Lower leg skin (tissue), 4 donors: ENCODE measurements around the gene TAOK3. TPM values are rescaled to one million over a fixed set of nuclear protein-coding genes. Genes with fewer than 3 reads are reported as not detected.

Experiments used
- DNase-seq, 2 donors: peaks; one replicate each; pipeline ENCODE4 v3.0.0-alpha.2; 2019; ENCODE audit warnings: low spot score in 2 of 2
- H3K4me3 ChIP-seq: fragments of 200-600 bp; sonication (generic); 2 replicates; pipeline ENCODE4 v1.5.1; 2017; ENCODE audit warnings: mild to moderate bottlenecking, low read depth; ENCODE audit not compliant: poor library complexity, severe bottlenecking
- POLR2A ChIP-seq, 2 donors: fragments of 450-650 bp; IDR thresholded peaks; one replicate each; pipeline ENCODE4 v1.6.1; 2016 to 2017; ENCODE audit warnings: antibody characterized with exemption in 2 of 2, mild to moderate bottlenecking in 1 of 2, moderate library complexity in 1 of 2
- WGBS, 2 donors: methylation state at CpG; one replicate each; pipeline ENCODE4 v1.1.5; 2018; 5-methylcytosine and 5-hydroxymethylcytosine counted together
- intact Hi-C: fragments of 100-400 bp; cut with DNase I; formaldehyde crosslinking; loops from one replicate; pipeline ENCODE4 v1.15.0; 2023; ENCODE audit warnings: low total_unique reads
- total RNA-seq, 4 donors: library from RNA; depleted of rRNA; stranded (reverse); fragments of >200 nt; gene quantifications; one replicate each; pipeline ENCODE4 v1.1.0, GENCODE V29; 2016
- TF ChIP-seq, protein P1 (sequence below), 3 donors: fragments of 450-650 bp; IDR thresholded peaks; one replicate each; pipeline ENCODE4 v1.5.1; 2016; ENCODE audit warnings: antibody characterized with exemption in 3 of 3, mild to moderate bottlenecking in 3 of 3, moderate library complexity in 2 of 3

The TAOK3 gene
- total RNA-seq, 4 donors from 2014 or later = 15.7 to 46.6 (median 24.7) TPM

DNA sequence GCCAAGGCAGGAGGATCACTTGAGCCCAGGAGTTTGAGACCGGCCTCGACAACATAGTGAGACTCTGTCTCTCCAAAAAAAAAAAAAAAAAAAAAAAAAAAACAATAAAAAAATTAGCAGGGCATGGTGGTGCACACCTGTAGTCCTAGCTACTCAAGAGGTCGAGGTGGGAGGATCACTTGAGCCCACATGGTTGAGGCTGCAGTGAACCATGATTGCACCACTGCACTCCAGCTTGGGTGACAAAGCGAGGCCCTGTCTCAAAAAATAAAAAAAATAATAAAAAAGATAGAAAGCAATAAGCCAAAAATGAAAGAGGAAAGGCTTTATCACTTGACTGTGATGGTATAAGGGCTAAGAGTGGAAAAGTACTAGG is 247.0 kb downstream of the TAOK3 start:
- no peak overlapping the region for H3K4me3 ChIP-seq
- 90 to 98% methylated on average over 4 of the region's 4 CpGs for WGBS, 2 donors
- TF ChIP-seq, protein P1, sequence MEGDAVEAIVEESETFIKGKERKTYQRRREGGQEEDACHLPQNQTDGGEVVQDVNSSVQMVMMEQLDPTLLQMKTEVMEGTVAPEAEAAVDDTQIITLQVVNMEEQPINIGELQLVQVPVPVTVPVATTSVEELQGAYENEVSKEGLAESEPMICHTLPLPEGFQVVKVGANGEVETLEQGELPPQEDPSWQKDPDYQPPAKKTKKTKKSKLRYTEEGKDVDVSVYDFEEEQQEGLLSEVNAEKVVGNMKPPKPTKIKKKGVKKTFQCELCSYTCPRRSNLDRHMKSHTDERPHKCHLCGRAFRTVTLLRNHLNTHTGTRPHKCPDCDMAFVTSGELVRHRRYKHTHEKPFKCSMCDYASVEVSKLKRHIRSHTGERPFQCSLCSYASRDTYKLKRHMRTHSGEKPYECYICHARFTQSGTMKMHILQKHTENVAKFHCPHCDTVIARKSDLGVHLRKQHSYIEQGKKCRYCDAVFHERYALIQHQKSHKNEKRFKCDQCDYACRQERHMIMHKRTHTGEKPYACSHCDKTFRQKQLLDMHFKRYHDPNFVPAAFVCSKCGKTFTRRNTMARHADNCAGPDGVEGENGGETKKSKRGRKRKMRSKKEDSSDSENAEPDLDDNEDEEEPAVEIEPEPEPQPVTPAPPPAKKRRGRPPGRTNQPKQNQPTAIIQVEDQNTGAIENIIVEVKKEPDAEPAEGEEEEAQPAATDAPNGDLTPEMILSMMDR (IDR thresholded peaks at IDR 0.05) = no peak
- TF ChIP-seq POLR2A (IDR thresholded peaks at IDR 0.05) = no peak
- intact Hi-C loops = no loop called here
- DNase-seq = no peak

DNA sequence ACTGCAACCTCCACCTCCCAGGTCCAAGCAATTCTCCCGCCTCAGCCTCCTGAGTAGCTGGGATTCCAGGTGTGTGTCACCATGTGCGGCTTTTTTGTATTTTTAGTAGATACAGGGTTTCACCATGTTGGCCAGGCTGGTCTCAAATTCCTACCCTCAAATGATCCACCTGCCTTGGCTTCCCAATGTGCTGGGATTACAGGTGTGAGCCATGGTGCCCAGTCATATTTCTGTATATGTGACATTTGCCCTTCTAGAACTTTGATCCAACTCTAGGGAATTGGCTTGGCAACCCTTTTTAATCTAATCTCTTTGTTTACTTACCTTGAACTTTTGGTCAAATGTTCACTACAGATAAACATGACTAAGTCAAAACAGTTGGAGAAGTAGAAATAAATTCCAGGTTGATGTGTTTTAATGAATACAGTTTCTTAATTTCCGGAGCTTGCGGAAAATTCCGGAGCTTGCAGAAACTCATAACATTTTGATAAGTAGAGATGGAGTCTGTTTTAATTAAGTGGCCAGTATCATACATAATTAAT is 248.3 kb downstream of the TAOK3 start:
- H3K4me3 ChIP-seq = no peak overlapping the region
- intact Hi-C loops = no loop called here
- 93 to 94% methylated on average over 5 of the region's 5 CpGs for WGBS, 2 donors
- no peak for DNase-seq
- TF ChIP-seq, protein P1 (IDR thresholded peaks at IDR 0.05) = no peak
- TF ChIP-seq POLR2A (IDR thresholded peaks at IDR 0.05) = no peak

DNA sequence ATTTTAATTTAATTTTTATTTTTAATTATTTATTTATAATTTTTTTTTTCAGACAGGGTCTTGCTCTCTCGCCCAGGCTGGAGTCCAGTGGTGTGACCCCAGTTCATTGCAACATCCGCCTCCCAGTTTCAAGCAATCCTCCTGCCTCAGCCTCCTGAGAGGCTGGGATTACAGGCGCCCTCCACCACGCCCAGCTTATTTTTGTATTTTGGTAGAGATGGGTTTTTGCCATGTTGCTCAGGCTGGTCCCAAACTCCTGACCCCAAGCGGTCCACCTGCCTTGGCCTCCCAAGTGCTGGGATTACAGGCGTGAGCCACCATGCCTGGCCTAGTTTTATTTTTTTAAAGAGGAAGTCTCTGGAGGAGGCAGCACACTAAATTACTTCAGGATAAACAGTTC is 250.4 kb downstream of the TAOK3 start:
- intact Hi-C loops = no loop called here
- 88 to 96% methylated on average over 6 of the region's 6 CpGs for WGBS, 2 donors
- H3K4me3 ChIP-seq = no peak overlapping the region

DNA sequence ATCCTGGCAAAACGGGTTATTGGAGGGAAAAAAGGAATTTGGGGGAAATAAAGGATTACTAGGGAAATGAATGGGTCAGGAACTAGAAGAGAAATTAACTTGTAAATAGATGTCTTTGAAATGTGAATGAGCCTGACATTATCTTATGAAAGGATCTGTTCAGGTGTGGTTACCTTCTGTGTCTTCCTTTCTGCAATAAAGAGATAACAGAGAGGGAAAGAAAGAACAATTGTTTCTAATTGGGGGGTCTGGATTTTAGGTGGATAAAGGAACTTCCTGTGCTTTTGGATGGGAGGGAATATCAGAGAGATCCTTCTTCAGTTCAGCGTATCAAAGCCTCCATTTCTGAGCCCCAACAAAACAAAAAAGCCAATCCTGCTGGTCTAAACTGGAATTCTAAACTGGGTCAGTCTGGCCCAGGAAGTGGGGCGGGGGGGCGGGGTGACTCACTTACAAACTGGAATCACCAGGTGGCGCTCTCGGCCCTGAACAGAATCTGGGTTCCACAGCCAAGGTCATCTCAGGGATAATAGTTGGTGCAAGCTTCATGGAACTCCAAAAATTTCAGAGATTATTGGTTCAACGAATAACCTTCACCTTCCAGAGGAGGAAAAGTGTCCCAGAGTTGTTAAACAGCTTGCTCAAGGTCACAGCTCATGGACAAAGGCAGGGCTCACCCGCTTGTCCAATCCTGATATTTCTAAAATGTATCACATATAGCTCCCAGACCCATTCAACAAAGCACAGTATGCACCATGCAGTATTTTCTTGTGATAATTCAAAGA is 251.9 kb downstream of the TAOK3 start:
- DNase-seq = peak; percentile 67 to 94
- no peak for TF ChIP-seq POLR2A (IDR thresholded peaks at IDR 0.05)
- TF ChIP-seq, protein P1 (IDR thresholded peaks at IDR 0.05) = no peak
- 29% methylated on average over 8 of the region's 8 CpGs for WGBS, 2 donors
- H3K4me3 ChIP-seq = no peak overlapping the region
- intact Hi-C loops = no loop called here

More for the DNA sequence above, 250.4 kb downstream of the TAOK3 start:
- DNase-seq = no peak
- no peak for TF ChIP-seq POLR2A (IDR thresholded peaks at IDR 0.05)
- TF ChIP-seq, protein P1 (IDR thresholded peaks at IDR 0.05) = no peak

DNA sequence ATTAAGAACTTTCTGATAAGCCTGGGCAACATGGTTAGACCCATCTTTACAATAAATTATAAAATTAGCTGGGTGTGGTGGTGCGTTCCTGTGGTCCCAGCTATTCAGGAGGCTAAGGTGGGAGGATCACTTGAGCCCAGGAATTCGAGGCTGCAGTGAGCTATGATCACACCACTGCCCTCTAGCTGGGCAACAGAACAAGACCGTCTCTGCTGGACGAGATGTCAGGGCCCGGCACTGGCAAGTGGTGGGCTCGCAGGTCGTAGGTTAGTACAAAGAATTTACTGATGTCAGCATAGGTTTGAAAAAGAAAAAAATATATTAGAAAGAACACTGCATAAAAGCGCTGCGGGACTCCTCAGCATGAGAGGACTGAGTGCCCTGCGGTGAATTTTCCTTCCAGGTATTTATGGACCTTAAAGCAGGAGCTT is 253.2 kb downstream of the TAOK3 start:
- TF ChIP-seq POLR2A (IDR thresholded peaks at IDR 0.05) = no peak
- TF ChIP-seq, protein P1 (IDR thresholded peaks at IDR 0.05) = no peak
- 86 to 87% methylated on average over 10 of the region's 10 CpGs for WGBS, 2 donors
- DNase-seq = no peak
- no peak overlapping the region for H3K4me3 ChIP-seq
- intact Hi-C loops = no loop called here
